Measurements from ENCODE around the gene CDCP1. TPM values are rescaled to one million over a fixed set of nuclear protein-coding genes. Genes with fewer than 3 reads are reported as not detected.
A peak's percentile ranks its signal among the peaks of the same experiment; 100 is the strongest.

Gene CDCP1
- total RNA-seq, 2 donors from 2014 or later = 14.3 to 21.5 TPM

- H3K27ac ChIP-seq = no peak overlapping the region
- TF ChIP-seq POLR2A (IDR thresholded peaks at IDR 0.05) = no peak
- TF ChIP-seq POLR2AphosphoS5 (IDR thresholded peaks at IDR 0.05) = no peak
- TF ChIP-seq, protein P1, sequence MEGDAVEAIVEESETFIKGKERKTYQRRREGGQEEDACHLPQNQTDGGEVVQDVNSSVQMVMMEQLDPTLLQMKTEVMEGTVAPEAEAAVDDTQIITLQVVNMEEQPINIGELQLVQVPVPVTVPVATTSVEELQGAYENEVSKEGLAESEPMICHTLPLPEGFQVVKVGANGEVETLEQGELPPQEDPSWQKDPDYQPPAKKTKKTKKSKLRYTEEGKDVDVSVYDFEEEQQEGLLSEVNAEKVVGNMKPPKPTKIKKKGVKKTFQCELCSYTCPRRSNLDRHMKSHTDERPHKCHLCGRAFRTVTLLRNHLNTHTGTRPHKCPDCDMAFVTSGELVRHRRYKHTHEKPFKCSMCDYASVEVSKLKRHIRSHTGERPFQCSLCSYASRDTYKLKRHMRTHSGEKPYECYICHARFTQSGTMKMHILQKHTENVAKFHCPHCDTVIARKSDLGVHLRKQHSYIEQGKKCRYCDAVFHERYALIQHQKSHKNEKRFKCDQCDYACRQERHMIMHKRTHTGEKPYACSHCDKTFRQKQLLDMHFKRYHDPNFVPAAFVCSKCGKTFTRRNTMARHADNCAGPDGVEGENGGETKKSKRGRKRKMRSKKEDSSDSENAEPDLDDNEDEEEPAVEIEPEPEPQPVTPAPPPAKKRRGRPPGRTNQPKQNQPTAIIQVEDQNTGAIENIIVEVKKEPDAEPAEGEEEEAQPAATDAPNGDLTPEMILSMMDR (IDR thresholded peaks at IDR 0.05) = no peak
- WGBS = 87% methylated on average over 4 of the region's 4 CpGs
- intact Hi-C loops (cut with DNase I) = no loop called here
- H3K4me1 ChIP-seq (replicated peaks) = no peaks in the 10 kb centered on the region
- no peaks in the 10 kb centered on the region for H3K9me3 ChIP-seq
- no peaks in the 10 kb centered on the region for H3K27me3 ChIP-seq (replicated peaks; ENCODE audit: insufficient read depth)
- no peak overlapping the region for H3K4me3 ChIP-seq
- no peak for DNase-seq (ENCODE audit: low spot score)
- no peaks in the 10 kb centered on the region for H3K36me3 ChIP-seq
These were observed 96.4 kb downstream of the CDCP1 start for GRCh38 chr3:45049807-45050206.

- no peaks in the 10 kb centered on the region for H3K9me3 ChIP-seq
- H3K27me3 ChIP-seq (replicated peaks; ENCODE audit: insufficient read depth) = no peaks in the 10 kb centered on the region
- no peak for DNase-seq (ENCODE audit: low spot score)
- intact Hi-C loops (cut with DNase I) = no loop called here
- no peak overlapping the region for H3K4me3 ChIP-seq
- 55% methylated on average over 4 of the region's 4 CpGs for whole genome bisulfite sequencing
- no peaks in the 10 kb centered on the region for H3K4me1 ChIP-seq (replicated peaks)
- no peak overlapping the region for H3K27ac ChIP-seq
- H3K36me3 ChIP-seq = no peaks in the 10 kb centered on the region
- TF ChIP-seq POLR2A (IDR thresholded peaks at IDR 0.05) (no peak), POLR2AphosphoS5 (IDR thresholded peaks at IDR 0.05) (no peak)
- TF ChIP-seq, protein P1 (IDR thresholded peaks at IDR 0.05) = no peak
These were observed 97.9 kb downstream of the CDCP1 start for GRCh38 chr3:45048244-45048643.

DNA sequence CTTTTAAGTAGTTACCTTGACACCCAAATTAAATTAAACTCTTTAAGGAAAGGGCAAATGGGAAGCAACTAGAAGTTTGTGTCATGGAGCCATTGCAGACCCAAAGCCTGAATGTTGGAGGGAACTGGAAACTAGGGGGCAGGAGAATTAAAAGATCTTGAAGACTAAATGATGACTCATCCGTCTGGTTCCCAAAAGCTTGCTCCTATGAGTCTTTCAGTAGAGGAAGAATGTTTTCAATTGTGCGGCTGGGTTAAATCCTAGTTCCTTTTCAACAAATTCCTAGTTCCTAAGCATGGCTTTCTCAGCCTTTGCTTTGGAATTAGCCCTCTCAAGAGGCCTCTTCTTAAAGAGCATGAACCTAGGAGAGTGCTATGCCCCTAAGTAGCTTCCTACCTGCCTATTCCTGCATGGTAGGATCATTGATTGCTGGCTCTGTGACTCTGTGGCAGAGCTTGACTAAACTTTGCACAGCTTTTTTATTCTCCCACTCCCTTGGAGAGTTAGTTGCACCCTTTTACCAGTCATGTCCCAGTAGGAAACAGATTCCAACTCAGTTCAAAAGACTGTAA is 102.4 kb downstream of the CDCP1 start:
- WGBS = 68% methylated on average over 2 of the region's 2 CpGs
- Histone ChIP-seq H3K27ac (no peak overlapping the region), H3K27me3 (replicated peaks; ENCODE audit: insufficient read depth) (no peaks in the 10 kb centered on the region), H3K4me1 (replicated peaks) (no peaks in the 10 kb centered on the region), H3K4me3 (no peak overlapping the region), H3K9me3 (no peaks in the 10 kb centered on the region), H3K36me3 (no peaks in the 10 kb centered on the region)
- intact Hi-C loops (cut with DNase I) = loop anchor here (2.0 kb wide), 1 partner anchor 455 kb away; no protein-coding TSS in a partner anchor
- TF ChIP-seq, protein P1 (IDR thresholded peaks at IDR 0.05) = peak in 1 of 4 experiments; percentile 34
- no peak for TF ChIP-seq POLR2AphosphoS5 (IDR thresholded peaks at IDR 0.05)
- no peak for DNase-seq (ENCODE audit: low spot score)

DNA sequence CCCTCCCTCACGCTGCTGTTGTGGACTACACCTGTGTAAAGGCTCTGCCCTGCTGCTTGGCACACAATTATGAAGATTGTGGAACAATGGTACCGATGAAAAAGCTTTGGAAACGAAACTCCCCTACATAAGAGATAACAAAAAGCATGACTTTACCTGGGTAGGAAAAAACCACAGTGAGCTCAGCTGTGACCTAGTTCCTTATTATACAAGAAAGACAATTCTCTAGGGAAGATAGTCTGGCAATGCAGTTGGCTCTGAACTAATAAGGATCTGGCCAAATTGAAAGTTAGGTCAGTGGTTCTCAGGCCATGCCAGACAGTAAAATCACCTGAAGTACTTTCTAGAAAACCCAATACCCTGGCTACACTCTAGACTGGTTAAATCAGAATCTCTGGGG is 104.0 kb downstream of the CDCP1 start:
- no peaks in the 10 kb centered on the region for H3K36me3 ChIP-seq
- H3K27ac ChIP-seq = no peak overlapping the region
- no peaks in the 10 kb centered on the region for H3K4me1 ChIP-seq (replicated peaks)
- DNase-seq (ENCODE audit: low spot score) = no peak
- TF ChIP-seq POLR2A (IDR thresholded peaks at IDR 0.05) (no peak), POLR2AphosphoS5 (IDR thresholded peaks at IDR 0.05) (no peak)
- TF ChIP-seq, protein P1 (IDR thresholded peaks at IDR 0.05) = no peak
- H3K9me3 ChIP-seq = no peaks in the 10 kb centered on the region
- H3K4me3 ChIP-seq = no peak overlapping the region
- no peaks in the 10 kb centered on the region for H3K27me3 ChIP-seq (replicated peaks; ENCODE audit: insufficient read depth)
- intact Hi-C loops (cut with DNase I) = loop anchor here (2.0 kb wide), 1 partner anchor 457 kb away; no protein-coding TSS in a partner anchor
- 66% methylated on average over 3 of the region's 3 CpGs for WGBS

DNA sequence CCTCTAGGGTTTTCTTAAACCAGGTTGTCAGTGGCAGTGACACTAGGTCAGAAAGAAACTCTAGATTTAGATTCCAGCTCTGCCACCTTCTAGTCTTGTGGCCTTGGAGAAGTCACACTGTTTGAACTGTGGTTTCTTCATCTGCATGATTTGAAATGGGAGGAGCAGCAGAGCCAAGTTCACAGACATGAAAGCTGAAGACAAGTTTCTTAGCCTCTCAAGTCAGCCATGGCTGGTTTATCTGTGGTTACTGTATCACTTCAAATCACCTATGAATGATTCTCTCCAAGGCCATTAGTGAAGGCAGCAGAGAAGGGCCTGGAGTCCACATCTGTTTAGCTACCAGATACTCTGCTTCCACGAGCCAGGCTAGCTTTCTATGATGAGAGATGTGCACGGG is 104.5 kb downstream of the CDCP1 start:
- intact Hi-C loops (cut with DNase I) = loop anchor here (2.0 kb wide), 2 partner anchors 169 to 457 kb away; no protein-coding TSS in a partner anchor
- Histone ChIP-seq H3K4me3 (no peak overlapping the region), H3K9me3 (no peaks in the 10 kb centered on the region), H3K36me3 (no peaks in the 10 kb centered on the region), H3K27ac (no peak overlapping the region), H3K4me1 (replicated peaks) (no peaks in the 10 kb centered on the region), H3K27me3 (replicated peaks; ENCODE audit: insufficient read depth) (no peaks in the 10 kb centered on the region)
- no peak for DNase-seq (ENCODE audit: low spot score)
- TF ChIP-seq POLR2AphosphoS5 (IDR thresholded peaks at IDR 0.05) (no peak), POLR2A (IDR thresholded peaks at IDR 0.05) (no peak)
- TF ChIP-seq, protein P1 (IDR thresholded peaks at IDR 0.05) = no peak
- 83% methylated on average over 2 of the region's 2 CpGs for WGBS
